Activated CD4-positive, alpha-beta T cell treated with anti-CD3 and anti-CD28 coated beads for 48 hours (primary cell): ENCODE measurements around the gene TEK.
"Not testable (repeated sequence)": the region's sequence is repeated elsewhere in the genome, so short reads cannot be mapped to it uniquely, and the experiment has no call there.

Experiments
- DNase-seq: peaks from one replicate; pipeline ENCODE4 v3.0.0-alpha.2; 2020

Gene TEK

DNA sequence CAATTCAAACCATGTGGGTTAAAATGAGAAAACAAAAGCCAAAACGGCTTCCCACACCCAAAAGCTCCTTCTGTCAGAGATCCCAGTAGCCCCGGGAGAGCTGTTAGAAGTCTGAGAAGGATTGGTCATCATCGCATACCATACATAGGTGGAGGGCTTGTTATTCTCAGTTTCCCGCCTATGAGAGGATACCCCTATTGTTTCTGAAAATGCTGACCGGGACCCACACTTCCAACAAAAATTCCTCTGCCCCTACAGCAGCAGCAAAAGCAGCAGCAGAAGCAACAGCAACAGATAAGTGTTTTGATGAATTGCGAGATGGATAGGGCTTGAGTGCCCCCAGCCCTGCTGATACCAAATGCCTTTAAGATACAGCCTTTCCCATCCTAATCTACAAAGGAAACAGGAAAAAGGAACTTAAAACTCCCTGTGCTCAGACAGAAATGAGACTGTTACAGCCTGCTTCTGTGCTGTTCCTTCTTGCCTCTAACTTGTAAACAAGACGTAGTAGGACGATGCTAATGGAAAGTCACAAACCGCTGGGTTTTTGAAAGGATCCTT is at the start of gene TEK:
TEK (plus strand) TSS at position 245 of the 561 bp plus-strand sequence. CDS start 366 bp downstream, outside the sequence.
- no peak for DNase-seq

DNA sequence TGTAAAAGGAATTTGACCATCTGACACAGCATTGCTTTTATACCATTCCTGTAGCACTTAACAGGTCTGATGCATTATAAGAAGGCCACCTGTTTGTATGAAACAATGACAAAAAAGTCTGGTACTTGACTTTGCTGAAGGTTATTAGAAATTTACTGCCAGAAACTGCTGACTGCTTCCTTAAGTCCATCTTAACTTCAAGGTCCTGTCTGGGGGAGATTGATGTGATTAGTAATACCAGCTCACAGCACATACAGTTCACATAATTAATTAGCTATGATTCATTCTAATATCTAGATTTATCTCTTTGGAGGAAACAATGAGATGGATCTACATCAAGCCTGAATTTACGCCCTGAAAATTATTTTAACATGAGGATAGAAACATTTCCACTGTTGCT is 49.6 kb upstream of the TEK start:
- DNase-seq, result no peak

DNA sequence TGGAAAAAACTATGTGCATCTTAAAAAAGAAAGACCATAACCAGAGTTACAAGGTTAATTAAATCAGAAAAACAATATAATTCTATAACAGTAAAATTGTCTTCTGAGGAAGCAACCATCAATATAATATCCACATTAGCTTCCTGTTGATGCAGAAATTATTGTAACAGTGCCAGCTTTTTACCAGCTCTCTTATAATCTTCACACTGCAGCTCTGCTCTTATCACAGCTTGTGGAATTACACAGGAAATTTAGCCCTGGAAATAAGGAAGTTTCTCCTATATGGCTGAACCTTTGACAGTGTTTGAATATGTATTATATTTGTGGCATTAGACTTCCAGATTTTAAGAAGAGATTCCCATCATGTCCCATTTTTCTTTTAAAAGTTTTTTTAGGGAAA is 49.1 kb upstream of the TEK start:
- no peak for DNase-seq

DNA sequence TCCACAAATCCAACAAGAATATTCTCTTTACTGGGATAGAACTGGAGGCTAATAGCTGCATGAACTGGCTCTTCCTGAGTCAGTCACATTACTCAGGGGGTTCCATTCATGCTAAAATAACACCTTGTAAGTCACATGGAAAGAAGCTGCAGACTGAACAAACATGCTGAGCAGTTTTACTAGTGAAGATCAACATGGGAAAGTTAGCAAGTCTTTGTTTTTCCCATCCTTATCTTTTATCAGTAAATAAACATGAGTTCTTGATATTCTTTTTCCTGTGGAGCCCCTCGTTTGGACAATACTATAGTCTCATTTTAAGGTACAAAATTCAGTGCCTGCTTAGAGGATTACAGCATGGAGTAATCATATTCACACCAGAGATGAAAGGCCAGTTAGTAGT is 43.7 kb upstream of the TEK start:
- DNase-seq, result no peak

DNA sequence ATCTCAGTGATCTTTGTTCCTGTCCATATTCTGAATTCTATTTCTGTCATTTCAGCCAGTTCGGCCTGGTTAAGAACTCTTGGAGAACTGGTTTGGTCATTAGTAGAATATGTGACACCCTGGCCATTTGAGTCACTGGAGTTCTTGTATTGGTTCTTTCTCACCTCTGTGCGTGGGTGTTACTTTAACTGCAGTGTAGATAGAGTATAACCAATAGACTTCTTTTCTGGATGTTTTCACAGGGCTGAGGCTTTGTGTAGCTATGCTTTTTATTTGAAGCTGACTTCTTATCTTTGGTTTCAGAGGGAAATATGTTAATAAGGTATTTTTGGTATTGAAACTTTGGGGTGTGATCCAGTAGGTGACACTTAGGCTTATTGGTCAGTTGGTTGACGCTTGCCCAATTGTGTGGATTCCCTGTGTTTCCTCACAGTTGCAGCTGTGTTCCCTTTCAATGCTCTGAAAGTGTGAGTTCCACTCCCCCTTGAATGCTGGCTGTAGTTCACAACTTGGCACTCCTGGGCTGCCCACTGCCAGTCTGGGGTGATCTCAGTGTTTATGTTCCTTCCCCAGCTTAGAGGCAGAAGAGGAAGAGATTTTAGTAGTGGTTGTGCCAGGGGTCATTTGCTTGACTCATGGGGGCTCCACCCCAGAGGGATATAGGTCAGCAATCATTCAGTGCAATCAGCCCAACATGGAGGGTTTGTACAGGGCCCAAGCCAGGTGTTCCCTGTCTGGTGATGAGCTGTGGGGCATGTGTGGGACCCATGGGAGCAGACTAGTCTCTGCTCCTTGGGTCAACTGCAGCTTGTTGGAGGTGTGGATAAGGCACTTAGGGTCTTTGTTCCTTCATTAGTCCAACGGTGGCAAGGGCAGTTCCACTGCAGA is 34.9 kb upstream of the TEK start:
- DNase-seq, result no peak

DNA sequence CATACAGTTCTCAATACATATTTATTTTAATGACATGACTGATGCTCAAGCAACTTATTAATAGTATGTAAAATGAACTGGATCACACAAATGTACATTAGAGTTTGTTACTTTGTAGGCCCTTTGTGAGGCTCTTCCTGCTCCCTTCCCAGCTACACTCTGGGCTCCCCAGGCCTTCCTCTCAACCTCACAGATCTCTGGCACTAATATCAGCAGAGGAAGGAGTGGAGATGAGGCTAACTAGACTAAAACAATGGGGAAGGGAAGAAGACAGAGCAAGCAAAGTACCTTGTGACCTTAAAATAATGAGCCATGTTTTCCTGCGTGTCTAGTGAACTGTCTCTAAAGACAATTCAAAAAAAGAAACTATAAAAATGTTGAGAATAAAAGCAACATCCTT is 30.3 kb upstream of the TEK start:
- no peak for DNase-seq

DNA sequence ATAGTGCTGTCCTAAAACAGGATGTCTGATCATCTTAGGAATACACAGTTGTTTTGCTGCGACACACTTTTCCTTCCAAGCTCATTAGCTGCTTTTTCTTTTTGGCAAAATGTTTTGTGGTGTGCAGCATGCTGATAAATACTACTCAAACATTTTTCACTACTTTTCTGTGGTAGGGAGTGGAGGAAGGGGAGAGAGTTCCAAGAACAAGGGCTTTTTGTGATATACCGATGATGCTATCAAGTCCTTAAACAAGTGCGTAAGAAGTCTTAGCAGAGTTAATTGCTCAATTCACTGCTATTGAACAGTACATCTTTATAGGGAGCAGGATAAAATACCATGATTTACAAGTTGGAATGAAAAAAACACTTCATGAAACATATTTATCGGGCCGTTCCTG is 23.6 kb upstream of the TEK start:
- DNase-seq, result no peak

DNA sequence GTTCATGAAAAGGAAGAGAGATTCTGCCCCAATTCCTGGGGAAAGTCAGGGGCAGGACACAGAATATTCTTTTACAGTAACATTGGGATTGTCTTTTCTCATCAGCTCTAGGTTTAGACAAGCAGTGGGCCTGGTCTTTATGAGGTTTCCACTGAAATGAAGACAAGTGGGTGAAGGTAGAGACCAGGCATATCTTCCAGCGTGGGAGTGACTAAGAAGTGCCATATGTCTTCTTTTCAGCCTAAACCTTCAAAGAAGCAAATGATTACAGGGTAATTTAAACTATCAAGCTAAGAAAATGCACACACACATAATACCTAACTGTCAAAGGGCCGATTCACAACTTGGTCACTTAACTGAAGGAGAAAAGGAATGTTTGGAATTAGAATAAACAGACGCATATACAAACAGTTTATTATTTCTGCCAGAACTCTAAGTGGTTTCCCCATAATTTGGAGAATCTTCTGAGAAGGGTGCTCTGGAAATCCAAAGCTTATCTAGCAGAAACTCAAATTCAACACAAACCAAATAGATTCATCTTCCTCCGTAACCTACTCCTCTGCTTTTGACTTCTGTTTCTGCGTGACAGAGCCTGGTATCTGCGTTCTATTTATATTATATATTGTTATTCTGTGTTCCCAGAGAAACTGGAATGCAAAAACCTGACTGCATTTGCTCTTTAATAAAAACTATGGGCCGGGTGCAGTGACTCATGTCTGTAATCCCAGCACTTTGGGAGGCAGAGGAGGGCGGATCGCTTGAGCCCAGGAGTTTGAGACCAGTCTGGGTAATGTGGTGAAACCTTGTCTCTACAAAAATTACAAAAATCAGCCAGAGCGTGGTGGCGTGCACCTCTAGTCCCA is 22.0 kb upstream of the TEK start:
- DNase-seq, result no peak

DNA sequence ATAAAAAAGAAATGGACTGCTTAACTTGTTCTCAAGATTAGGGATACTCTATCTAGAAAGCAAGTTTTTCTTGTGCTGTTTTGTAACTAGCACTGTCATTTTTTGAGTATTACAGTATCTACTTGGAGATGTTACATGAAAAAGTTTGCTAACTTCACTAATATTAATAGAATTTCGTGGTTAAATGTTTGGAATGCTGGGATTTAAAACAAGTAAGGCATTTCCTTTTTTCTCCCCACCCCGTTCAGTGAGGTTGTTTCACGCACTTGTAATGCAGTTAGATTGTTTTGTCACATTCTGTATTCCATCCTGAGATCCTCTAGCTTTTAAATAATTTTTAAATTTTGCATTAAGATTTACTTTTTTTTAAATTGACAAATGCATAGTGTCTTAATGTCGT is 20.0 kb upstream of the TEK start:
- no peak for DNase-seq

DNA sequence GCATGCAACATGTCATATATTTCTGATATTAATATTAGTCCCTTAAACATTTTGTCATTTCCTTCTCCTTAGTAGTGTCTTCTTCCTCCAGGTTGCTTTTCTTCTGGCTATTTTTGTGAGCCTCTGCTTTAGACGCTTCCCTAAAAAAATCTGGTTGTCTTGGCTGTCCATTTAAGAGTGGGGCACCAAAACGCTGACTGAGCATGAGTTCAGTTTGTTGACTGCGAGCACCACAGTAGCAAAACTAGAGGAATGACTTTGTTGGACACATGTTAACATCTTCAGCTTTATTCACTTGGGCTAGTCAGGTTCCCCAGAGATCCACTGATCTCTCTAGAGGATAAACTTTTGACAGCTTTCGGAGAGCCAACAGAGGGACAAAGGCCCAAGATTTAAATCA is 19.3 kb upstream of the TEK start:
- no peak for DNase-seq

DNA sequence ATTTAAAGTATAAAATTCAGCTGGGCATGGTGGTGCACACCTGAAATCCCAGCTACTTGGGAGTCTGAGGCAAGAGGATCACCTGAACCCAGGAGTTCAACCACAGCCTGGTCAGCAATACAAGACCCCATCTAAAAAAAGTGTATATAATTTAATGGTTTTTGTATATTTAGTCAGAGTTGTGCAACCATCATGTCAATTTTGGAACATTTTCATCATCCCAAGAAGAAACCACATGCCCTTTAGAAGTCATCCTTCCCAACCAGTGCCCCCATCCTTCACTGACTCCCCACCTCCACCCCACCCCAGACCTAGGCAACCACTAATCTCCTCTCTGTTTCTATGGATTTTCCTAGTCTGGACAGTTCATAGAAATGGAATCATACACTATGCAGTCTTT is 18.8 kb upstream of the TEK start:
- no peak for DNase-seq

DNA sequence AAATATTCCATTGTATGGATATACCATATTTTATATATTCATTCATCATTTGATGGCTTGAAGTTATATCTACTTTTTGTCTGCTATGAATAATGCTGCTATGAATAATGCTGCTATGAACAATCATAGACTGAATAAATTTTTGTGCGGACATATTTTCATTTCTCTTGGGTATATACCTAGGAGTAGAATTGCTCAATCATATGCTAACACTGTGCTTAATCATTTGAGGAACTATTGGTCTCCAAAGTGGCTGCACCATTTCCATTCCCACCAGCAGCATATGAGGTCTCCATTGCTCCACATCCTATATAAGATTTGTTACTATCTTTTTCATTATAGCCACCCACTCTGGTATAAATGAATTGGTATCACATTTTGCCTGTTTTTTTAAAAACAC is 18.3 kb upstream of the TEK start:
- DNase-seq, result no peak

DNA sequence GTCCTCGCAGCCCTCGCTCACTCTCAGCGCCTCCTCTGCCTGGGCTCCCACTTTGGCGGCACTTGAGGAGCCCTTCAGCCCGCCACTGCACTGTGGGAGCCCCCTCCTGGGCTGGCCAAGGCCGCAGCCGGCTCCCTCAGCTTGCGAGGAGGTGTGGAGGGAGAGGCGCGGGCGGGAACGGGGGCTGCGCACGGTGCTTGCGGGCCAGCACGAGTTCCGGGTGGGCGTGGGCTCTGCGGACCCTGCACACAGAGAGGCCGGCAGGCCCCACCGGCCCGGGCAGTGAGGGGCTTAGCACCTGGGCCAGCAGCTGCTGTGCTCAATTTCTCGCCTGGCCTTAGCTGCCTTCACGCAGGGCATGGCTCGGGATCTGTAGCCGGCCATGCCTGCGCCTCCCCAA is 16.5 kb upstream of the TEK start:
- not testable (repeated sequence) for DNase-seq

DNA sequence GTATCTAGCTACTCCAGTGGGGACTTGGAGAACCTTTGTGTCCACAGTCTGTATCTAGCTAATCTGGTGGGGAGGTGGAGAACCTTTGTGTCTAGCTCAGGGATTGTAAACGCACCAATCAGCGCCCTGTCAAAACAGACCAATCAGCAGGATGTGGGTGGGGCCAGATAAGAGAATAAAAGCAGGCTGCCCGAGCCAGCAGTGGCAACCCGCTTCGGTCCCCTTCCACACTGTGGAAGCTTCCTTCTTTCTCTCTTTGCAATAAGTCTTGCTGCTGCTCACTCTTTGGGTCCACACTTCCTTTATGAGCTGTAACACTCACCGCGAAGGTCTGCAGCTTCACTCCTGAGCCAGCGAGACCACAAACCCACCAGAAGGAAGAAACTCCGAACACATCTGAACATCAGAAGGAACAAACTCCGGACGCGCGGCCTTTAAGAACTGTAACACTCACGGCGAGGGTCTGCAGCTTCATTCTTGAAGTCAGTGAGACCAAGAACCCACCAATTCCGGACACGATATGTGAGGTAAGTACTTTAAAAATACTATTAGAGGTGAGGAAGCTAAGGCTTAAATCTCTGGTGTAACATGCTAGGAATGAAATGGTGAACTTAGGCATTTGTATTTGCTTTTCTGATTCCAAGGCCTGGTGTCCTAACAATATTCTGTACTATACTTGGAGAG is 15.5 kb upstream of the TEK start:
- not testable (repeated sequence) for DNase-seq

DNA sequence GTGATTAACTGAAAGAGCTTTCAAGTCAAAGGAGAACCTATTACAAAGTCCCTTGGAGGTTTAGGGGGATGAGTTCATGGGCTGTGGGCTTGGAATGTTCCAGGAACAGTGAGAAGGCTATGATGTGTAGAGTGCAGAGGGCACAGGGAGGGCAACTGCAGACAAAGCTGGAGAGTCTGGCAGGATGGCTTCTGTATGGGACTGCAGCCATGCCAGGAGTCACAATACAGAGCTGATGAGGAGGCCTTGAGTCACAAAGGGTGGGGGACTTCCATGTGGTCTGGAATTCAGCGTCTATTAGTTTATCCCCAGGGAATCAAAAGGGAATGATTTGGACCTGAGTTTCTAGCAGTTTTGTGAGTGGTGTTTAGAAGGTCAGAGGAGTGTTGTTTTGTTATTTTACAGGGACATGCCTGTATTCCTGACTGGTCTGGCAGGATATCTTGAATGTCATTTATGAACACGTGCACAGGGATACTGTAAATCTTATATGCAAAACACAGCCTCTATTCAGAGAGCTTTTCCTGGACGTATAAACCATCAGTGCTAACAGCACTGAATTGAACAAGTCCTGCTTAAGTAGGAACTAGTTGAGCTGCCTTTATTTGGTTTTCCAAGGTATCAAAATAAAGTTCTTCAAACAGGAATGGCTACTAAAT is 14.3 kb upstream of the TEK start:
- DNase-seq, result no peak

DNA sequence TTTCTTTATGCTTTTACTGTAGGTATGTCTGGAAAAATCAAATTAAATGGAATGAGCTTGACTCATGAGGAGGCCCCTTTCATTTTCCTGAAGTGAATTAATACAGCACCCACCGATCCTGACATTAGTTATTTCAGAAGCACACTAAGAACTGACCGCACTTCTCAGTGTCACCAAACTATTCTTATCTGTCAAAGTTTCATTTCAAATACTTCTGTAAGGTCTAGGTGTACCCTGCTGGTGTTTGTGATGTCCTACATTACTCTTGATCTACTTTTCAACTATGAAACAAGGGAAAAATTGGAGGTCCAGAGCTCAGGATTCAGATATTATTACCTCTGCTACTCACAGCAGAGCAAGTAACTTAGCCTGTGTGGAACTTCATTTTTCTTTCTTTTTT is 1.8 kb upstream of the TEK start:
- no peak for DNase-seq

DNA sequence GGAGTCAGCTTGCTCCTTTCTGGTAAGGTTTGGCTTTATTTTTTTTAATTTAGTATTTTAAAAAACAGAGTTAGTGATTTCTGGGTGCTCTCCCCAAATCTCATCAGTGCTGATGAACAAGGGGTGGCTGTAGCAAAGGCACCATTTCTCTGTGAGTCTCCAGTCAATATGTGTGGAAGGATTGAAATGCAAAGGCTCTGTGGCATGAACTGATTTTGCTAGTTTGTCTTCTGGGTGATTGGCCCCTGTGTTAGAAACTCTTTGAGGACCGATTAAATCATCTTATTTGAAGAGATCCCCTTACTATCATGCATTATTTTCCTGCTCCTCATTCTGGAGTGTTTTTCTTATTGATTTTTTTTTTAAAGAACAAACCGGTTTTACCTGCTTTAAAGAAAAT is 596 bp downstream of the TEK start:
- DNase-seq, result no peak

DNA sequence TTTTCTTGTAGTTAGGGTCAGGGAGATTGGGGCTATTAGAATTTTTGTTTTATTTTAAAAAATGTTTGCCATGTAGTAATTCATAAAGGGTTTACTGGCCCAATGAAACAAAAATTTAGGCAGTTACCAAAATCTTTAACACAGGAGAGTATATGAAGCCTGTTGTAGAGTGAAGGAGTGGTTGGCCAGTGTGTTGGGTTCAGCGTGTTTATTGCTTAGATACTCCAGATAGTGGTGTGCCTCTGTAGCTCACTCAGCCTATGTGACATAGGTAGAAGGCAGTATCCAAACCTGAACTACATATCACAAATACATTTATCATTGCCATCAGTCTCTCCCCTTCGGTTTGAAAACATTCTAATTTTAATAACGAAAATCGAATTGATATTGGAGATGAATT is 1.2 kb downstream of the TEK start:
- no peak for DNase-seq

DNA sequence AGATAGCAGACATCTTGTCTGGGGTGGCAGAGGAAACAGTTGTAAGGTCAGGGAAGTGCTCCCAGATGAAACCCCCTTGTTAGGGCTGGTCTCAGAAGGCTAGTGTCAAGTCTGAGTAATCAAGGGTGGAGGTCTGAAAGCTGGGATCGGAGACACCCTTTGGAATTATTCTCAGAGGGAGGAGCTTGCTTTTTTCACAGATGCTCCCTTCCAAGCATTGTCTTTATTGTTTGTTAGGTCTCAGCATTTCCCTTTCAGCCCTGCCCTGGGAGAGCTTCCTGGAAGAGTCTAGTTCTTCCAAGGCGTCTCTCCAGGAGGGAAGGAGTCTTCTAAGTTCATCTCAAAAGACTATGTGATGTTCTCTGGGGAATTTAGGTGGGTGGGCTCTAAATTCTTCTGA is 3.2 kb downstream of the TEK start:
- no peak for DNase-seq

DNA sequence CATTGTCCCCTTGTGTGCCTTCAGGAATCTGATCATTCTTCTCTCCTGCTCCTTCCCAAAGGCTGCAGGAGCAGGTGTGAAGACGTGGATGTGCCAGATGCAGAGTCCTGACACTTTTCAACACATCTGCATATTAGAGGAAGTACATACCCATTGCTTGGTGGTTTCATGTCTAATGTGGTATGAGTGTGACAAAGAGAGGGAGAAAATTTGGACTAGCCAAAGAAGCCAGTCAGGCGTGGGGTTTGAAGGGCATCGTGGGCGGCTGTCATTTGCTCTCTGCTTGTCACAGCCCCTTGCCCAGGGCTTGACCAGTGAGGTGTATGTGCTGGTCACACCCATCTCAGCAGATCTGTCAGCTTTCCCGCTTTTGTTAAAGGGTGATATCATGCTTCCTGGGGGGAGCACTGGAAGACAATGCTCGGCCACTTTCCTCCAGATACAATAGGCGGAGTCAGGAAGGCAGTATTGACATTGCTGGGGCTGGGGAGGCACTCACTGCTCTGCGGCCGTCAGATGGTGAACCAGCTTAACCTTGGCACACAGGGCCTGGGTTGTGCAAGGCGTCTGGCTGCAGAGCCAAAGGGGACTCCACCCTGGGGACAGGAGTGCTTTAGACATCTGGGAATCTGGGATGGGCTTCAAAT is 8.6 kb downstream of the TEK start:
- no peak for DNase-seq

DNA sequence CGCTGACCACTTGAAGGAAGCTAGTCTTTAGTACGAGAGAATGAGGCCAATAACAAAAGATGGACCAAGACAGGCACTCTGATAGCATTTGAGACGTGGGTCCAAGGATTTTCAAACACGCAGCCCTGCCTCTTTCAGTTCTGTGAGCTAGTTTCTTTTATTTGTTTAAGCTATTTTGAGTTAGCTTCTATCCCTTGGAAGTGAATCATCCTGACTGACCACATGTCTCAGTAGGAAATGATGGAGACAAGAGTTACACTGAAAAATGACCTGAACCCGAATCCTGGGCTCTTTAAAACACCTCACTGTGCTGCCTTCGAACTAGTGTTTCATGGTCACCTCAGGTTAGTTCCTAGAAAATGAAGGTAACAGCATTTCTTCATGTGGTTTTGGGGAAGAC is 9.9 kb downstream of the TEK start:
- no peak for DNase-seq

DNA sequence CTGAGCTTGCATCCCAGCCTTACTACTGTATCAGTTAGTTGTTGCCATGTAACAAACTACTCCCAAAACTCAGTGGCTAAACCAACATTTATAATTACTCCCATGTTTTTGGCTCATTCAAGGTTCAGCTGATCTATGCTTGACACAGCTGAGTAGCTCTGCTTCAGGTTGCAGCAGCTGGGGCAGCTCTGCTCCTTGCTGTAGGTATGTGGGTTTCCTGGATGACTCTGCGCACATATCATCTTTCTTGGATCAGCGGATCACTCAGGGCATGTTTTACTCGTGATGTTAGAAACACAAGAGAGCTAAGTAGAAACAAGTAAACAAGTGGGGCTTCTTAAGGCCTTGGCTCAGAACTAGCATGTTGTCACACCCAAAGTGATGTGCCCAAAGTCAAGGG is 15.1 kb downstream of the TEK start:
- no peak for DNase-seq
